HG03095 (cell line): Measurements from ENCODE around the gene HSPG2.
"Not testable (repeated sequence)": the region's sequence is repeated elsewhere in the genome, so short reads cannot be mapped to it uniquely, and the experiment has no call there.

Experiments used
- ATAC-seq: cut with Tn5 transposase; IDR thresholded peaks from one replicate; pipeline ENCODE4 v1.9.1; 2021; ENCODE audit warnings: moderate library complexity; ENCODE audit not compliant: unreplicated experiment

The HSPG2 gene

DNA sequence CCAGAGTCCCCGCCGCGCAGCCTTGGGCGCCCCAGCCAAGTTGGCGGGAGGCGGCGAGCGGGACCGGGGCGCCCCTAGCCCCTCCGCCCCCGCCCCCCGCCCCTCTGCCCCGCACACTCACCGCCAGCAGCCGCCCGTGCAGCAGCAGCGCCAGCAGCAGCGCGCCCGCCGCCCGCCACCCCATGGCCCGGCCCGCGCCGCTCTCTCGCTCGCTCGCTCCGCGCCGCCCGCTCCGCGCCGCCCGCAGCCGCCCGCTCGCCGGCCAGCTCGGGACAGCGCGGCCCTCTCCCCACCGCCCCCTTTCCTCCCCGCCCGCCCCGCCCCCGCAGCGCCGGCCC lies at the start of gene HSPG2:
TSS of gene HSPG2 (minus strand) at position 277 of the 338 bp plus-strand sequence. CDS start at position 184, 93 bp downstream.
- ATAC-seq, result no peak

DNA sequence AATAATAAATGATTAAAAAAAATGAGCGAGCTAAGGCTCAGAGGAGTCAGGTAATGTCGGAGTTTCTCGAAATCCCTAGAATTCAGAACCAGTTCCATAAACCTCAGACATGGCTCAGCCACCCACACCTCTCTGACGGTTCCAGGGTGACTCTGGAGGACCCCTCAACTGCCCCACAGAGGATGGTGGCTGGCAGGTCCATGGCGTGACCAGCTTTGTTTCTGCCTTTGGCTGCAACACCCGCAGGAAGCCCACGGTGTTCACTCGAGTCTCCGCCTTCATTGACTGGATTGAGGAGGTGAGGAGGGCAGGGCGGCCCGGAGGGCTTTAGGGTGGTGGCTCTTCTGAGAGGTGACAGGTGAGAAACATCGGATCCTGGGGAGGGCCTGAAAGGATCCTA lies 49.3 kb upstream of the HSPG2 start:
- not testable (repeated sequence) for ATAC-seq

GRCh38 chr1:21985893-21986292 lies 48.8 kb upstream of the HSPG2 start:
- not testable (repeated sequence) for ATAC-seq

- not testable (repeated sequence) for ATAC-seq
Measured at GRCh38 chr1:21983539-21983938, 46.4 kb upstream of the HSPG2 start.

- not testable (repeated sequence) for ATAC-seq
Measured at GRCh38 chr1:21982122-21982521, 45.0 kb upstream of the HSPG2 start.

DNA sequence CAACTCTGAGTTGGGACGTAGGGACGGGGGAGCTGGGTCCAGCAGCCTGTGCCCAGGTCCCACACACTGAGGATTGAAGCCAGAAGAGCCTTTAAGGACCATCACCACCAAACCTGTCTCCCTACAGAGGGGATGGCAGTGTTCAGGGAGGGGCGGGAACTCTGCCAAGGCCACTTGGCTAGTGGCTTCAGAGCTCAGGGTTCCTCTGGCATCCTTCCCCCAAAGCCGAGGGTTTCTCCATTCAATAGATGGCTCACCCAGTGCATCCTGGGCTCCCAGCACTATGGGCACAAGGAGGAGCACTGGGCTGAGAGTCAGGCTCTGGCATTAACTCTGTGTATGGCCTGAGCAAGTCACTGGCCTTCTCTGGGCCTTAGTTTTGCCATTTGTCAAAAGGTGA lies 44.1 kb upstream of the HSPG2 start:
- not testable (repeated sequence) for ATAC-seq

DNA sequence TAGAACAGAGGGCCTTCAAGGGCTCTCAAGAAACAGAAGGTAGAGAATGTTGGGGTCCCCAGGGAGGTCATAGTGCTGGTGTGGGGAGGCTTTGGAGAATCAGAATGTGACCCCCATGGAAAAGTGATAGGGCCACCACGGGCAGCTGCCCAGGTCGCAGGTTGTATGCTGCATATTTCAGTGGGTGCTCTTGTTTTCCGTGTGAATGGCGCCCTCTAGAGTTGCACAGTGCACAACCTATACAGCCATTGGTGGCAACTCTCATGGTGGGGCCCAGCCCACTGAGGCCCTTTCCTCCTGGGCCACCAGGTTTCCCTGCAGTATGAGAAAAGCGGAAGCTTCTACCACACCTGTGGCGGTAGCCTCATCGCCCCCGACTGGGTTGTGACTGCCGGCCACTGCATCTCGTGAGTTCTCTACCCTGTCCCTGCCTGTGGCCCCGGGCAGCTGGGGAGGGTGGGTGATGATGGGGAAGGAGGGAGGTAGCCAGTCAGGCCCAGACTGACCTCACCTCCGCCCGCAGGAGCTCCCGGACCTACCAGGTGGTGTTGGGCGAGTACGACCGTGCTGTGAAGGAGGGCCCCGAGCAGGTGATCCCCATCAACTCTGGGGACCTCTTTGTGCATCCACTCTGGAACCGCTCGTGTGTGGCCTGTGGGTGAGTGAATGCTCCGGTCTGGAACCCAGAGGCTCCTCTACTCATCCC lies 43.6 kb upstream of the HSPG2 start:
- not testable (repeated sequence) for ATAC-seq

GRCh38 chr1:21978209-21978608 lies 41.1 kb upstream of the HSPG2 start:
- ATAC-seq, result not testable (repeated sequence)

- ATAC-seq, result not testable (repeated sequence)
Measured at GRCh38 chr1:21976703-21977239, 39.7 kb upstream of the HSPG2 start, which contains the start of gene CELA3B. TSS of gene CELA3B (plus strand) at chr1:21977022. CDS start at chr1:21977040, 18 bp downstream.

- not testable (repeated sequence) for ATAC-seq
Measured at GRCh38 chr1:21975296-21975695, 38.2 kb upstream of the HSPG2 start.

DNA sequence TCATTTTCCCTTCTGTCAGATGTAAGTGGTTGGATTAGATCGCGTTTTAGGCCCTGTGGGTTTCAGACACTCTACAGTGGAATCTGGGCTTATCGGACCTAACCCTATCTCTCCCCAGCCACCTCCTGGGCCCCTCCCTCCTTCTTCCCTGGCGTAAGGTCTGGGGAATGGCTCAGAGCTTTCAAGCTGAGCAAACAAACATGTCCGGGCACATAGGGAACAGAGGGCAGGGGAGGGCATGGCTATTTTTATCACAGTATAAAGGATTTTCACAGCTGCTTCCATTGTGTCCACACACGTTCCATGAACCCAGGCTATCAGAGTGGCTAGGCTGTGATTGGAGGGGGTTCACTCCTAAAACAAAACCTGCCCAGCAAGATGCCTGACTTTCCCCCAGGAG lies 37.6 kb upstream of the HSPG2 start:
- not testable (repeated sequence) for ATAC-seq

GRCh38 chr1:21973948-21974347 lies 36.8 kb upstream of the HSPG2 start:
- ATAC-seq, result not testable (repeated sequence)

DNA sequence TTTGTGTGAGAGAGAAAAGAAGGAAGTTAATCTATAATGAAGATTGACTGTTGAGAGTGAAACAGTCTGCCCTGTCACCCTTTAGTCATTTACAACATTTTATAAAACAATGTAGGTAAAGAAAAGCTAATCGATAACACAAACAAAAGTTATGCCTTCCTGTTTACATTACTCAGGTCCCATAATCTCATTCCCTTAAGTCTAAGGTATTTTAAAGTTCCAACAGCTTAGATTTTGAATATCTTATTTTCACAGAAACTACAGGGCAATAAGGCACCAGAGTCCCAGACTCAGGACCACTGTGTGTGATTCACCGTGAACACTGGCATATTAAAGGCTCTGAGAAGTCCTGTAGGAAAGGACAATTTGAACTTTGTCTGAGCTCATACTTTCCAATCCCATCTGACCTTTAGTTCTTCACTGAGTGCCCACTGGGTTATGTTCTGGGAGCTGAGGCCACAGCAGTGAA lies 35.9 kb upstream of the HSPG2 start:
- not testable (repeated sequence) for ATAC-seq

DNA sequence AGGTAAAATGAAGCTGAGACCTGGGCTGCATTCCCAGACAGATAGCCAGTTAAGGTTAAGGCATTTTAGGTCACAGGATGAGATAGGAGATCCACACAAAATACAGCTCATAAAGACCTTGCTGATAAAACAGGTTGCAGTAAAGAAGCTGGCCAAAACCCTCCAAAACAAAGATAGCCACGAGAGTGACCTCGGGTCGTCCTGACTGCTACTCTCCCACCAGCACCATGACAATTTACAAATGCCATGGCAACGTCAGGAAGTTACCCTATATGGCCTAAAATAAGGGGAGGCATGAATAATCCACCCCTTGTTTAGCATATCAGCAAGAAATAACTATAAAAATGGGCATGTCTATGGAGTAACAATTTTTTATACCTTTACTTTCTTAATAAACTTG lies 33.4 kb upstream of the HSPG2 start:
- ATAC-seq, result not testable (repeated sequence)

DNA sequence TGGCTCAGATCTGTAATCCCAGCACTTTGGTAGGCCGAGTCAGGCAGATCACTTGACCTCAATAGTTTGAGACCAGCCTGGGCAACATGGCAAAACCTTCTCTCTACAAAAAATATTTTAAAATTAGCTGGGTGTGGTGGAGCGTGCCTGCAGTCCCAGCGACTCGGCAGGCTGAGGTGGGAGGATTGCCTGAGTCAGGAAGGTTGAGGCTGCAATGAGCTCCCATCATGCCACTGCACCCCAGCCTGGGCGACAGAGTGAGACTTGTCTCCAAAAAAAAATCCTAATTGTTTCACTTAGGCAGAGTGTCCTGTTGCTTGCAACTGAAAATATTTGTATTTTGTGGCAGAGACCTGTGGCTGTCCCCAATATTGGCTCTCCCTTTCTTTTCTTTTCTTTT lies 32.0 kb upstream of the HSPG2 start:
- not testable (repeated sequence) for ATAC-seq

DNA sequence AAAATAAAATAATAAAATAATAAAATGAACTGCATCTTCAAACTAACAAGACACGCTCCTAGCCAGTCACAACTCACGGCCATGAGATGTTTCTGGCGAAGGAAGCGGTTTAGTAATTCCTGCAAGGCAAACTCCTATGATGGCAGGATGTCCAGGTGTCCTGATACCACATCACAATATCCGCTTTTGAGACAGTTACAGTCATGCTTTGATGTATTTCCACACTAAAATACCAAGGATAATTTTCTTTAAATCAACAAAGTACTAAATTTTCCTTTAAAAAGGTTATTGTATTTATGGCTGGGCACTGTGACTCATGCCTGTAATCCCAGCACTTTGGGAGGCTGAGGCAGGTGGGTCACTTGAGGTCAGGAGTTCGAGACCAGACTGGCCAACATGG lies 30.1 kb upstream of the HSPG2 start:
- ATAC-seq, result not testable (repeated sequence)

DNA sequence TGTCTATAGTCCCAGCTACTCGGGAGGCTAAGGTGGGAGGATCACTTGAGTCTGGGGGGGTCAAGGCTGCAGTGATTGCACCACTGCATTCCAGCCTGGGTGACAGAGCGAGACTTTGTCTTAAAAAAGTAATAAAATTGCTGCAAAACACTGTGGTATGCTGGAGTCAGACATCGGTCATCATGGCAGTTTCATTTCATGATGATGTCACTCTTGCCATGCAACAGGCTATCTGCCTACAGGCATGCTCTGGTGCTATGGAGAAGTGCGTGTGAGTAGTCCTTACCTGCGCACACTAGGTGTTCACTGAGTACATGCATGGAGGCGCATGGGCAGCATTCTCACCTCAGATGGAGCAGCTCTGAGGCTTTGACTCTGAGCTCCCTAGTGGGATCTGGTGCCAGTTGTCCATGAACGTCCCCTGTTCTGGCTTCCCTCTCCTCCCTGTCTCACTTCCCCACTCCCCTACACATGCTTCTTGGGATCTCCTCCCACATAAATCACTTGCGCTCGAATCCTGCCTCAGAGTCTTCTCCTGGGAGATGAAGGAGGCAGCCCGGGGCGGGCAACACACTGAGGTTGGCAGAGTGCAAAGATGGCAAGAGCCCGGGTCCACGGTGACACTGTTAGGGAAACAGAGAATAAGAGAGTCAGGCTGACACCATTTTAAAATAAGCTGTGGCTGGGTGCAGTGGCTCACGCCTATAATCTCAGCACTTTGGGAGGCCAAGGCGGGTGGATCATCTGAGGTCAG lies 29.3 kb upstream of the HSPG2 start:
- ATAC-seq, result no peak

GRCh38 chr1:21963477-21964217 lies 26.5 kb upstream of the HSPG2 start:
- ATAC-seq, result no peak

DNA sequence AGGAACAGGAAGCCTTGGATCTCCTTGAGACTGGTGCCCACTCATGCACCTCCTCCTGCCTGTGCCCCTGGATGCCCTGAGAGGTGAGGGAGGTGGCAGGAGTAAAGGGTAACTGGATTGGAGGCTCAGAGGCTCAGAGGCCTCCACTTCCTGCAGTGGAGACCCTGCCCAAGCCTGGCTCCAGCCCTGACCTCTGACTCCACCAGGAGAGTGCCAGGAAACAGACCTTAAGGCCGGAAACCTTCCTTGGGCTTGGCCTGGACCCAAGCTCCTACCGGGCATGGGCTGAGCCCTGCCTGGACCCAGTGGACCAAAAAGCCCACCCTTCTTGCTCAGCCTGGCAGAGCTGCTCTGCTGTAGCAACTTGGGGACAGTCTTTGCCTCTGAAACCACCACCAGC lies 24.7 kb upstream of the HSPG2 start:
- no peak for ATAC-seq

GRCh38 chr1:21961337-21961736 lies 24.2 kb upstream of the HSPG2 start:
- no peak for ATAC-seq
